ENCODE measurements around the gene TAS2R60.

DNA sequence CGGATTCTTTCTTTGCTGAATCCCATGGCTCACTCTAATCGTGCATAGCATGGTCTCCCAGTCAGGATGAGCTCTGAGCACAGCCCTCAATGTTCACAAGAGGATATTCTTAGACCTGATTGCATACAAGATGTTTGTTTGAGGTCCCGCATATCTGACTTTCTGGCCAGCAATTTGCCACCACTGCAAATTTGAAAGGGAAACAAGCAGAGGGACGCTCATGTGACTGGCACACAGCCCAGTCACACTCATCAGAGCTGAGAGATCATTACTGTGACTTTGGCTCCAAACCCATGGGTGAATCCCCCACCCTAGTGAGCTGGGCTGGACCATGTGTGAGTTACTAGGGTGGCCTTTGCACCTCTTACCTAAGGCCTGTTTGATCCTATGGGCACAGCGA, 44.3 kb downstream of the TAS2R60 start:
- TF ChIP-seq, protein P1, sequence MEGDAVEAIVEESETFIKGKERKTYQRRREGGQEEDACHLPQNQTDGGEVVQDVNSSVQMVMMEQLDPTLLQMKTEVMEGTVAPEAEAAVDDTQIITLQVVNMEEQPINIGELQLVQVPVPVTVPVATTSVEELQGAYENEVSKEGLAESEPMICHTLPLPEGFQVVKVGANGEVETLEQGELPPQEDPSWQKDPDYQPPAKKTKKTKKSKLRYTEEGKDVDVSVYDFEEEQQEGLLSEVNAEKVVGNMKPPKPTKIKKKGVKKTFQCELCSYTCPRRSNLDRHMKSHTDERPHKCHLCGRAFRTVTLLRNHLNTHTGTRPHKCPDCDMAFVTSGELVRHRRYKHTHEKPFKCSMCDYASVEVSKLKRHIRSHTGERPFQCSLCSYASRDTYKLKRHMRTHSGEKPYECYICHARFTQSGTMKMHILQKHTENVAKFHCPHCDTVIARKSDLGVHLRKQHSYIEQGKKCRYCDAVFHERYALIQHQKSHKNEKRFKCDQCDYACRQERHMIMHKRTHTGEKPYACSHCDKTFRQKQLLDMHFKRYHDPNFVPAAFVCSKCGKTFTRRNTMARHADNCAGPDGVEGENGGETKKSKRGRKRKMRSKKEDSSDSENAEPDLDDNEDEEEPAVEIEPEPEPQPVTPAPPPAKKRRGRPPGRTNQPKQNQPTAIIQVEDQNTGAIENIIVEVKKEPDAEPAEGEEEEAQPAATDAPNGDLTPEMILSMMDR (IDR thresholded peaks at IDR 0.05): no peak
- TF ChIP-seq POLR2A (IDR thresholded peaks at IDR 0.05): no peak

All from lower leg skin (tissue), 3 donors.